WTC11 (cell line): ENCODE data around the gene SCN3A. TPM values are rescaled to one million over a fixed set of nuclear protein-coding genes. Genes with fewer than 3 reads are reported as not detected.

ENCODE experiments used
- ATAC-seq: fragments of 200-7000 bp; cut with Tn5 transposase; 2 replicates; pipeline ENCODE4 v1.10.0; 2021; ENCODE audit warnings: mild to moderate bottlenecking, moderate library complexity
- CTCF ChIA-PET: fragments of 300-600 bp; sonication (Branson Sonifier 250); formaldehyde crosslinking; loops from one replicate; lab custom pipeline; 2021; ENCODE audit warnings: antibody characterized with exemption; lab: Charles Lee
- POLR2A ChIA-PET: fragments of 350-600 bp; sonication (Branson Sonifier 250); formaldehyde crosslinking; loops from one replicate; lab custom pipeline; 2021; ENCODE audit warnings: antibody characterized with exemption; lab: Charles Lee
- DNase-seq: peaks from one replicate; pipeline ENCODE4 v3.0.0; 2021; ENCODE audit warnings: low spot score
- H3K27ac Mint-ChIP-seq: 2 replicates; pipeline ENCODE4 v1.8.0; 2021; ENCODE audit warnings: mixed read lengths
- H3K27me3 Mint-ChIP-seq: 2 replicates; pipeline ENCODE4 v1.8.0; 2021; ENCODE audit warnings: low read depth, mild to moderate bottlenecking, moderate library complexity, mixed read lengths
- H3K36me3 Mint-ChIP-seq: 2 replicates; pipeline ENCODE4 v1.8.0; 2021; ENCODE audit warnings: mixed read lengths
- H3K4me1 Mint-ChIP-seq: 2 replicates; pipeline ENCODE4 v1.8.0; 2022; ENCODE audit warnings: mixed read lengths
- H3K4me3 Mint-ChIP-seq: 2 replicates; pipeline ENCODE4 v1.8.0; 2021; ENCODE audit warnings: mild to moderate bottlenecking, moderate library complexity, mixed read lengths
- H3K9me3 Mint-ChIP-seq: 2 replicates; pipeline ENCODE4 v1.8.0; 2021; ENCODE audit warnings: mixed read lengths
- ATF1 ChIP-seq: sonication (generic); formaldehyde crosslinking; IDR thresholded peaks from 2 replicates; pipeline ENCODE4 v1.8.1; 2023; ENCODE audit warnings: mild to moderate bottlenecking, moderate library complexity, missing genetic modification reagents
- CBFB ChIP-seq: sonication (generic); formaldehyde crosslinking; IDR thresholded peaks from 2 replicates; pipeline ENCODE4 v1.8.1; 2022; ENCODE audit warnings: mild to moderate bottlenecking, low read depth, missing genetic modification reagents
- CREB1 ChIP-seq: sonication (generic); formaldehyde crosslinking; IDR thresholded peaks from 2 replicates; pipeline ENCODE4 v1.8.0; 2023; ENCODE audit warnings: mild to moderate bottlenecking, missing genetic modification reagents
- EMX1 ChIP-seq: fragments of 250-450 bp; sonication (Bioruptor Pico); IDR thresholded peaks from 2 replicates; pipeline ENCODE4 v1.8.0; 2021; ENCODE audit warnings: mild to moderate bottlenecking
- ESRRA ChIP-seq: sonication (generic); formaldehyde crosslinking; IDR thresholded peaks from 2 replicates; pipeline ENCODE4 v1.8.1; 2022; ENCODE audit warnings: mild to moderate bottlenecking, missing genetic modification reagents, borderline replicate concordance
- ETV6 ChIP-seq: sonication (generic); formaldehyde crosslinking; IDR thresholded peaks from 2 replicates; pipeline ENCODE4 v1.8.1; 2022; ENCODE audit warnings: mild to moderate bottlenecking, missing genetic modification reagents
- HMGA2 ChIP-seq: fragments of 250-450 bp; sonication (Bioruptor Pico); IDR thresholded peaks from 2 replicates; pipeline ENCODE4 v1.4.0; 2021; ENCODE audit warnings: mild to moderate bottlenecking, moderate library complexity
- NFATC4 ChIP-seq: fragments of 250-450 bp; sonication (Bioruptor Pico); IDR thresholded peaks from 2 replicates; pipeline ENCODE4 v1.9.0; 2021; ENCODE audit warnings: mild to moderate bottlenecking
- NFE2L1 ChIP-seq: sonication (generic); formaldehyde crosslinking; IDR thresholded peaks from 2 replicates; pipeline ENCODE4 v1.8.1; 2023; ENCODE audit warnings: missing genetic modification reagents
- NFYB ChIP-seq: sonication (generic); formaldehyde crosslinking; conservative IDR thresholded peaks from 2 replicates; pipeline ENCODE4 v1.8.0; 2022; ENCODE audit warnings: low read depth, missing genetic modification reagents
- NR2C2 ChIP-seq: sonication (generic); formaldehyde crosslinking; IDR thresholded peaks from 2 replicates; pipeline ENCODE4 v1.8.0; 2022; ENCODE audit warnings: mild to moderate bottlenecking, missing genetic modification reagents
- NR3C1 ChIP-seq: sonication (generic); formaldehyde crosslinking; conservative IDR thresholded peaks from 2 replicates; pipeline ENCODE4 v1.8.1; 2023; ENCODE audit warnings: low read depth, mild to moderate bottlenecking, missing genetic modification reagents
- OVOL2 ChIP-seq: fragments of 250-450 bp; sonication (Bioruptor Pico); IDR thresholded peaks from 2 replicates; pipeline ENCODE4 v1.9.0; 2021; ENCODE audit warnings: mild to moderate bottlenecking, borderline replicate concordance
- RELA ChIP-seq: sonication (generic); formaldehyde crosslinking; IDR thresholded peaks from 2 replicates; pipeline ENCODE4 v1.8.1; 2022; ENCODE audit warnings: missing genetic modification reagents, mild to moderate bottlenecking, borderline replicate concordance
- ZNF121 ChIP-seq: sonication (generic); formaldehyde crosslinking; IDR thresholded peaks from 2 replicates; pipeline ENCODE4 v1.8.0; 2023; ENCODE audit warnings: missing genetic modification reagents
- ZNF138 ChIP-seq: sonication (generic); formaldehyde crosslinking; conservative IDR thresholded peaks from 2 replicates; pipeline ENCODE4 v1.8.1; 2022; ENCODE audit warnings: mild to moderate bottlenecking, moderate library complexity, missing genetic modification reagents
- ZNF219 ChIP-seq: sonication (generic); formaldehyde crosslinking; IDR thresholded peaks from 2 replicates; pipeline ENCODE4 v1.8.0; 2023; ENCODE audit warnings: missing genetic modification reagents, mild to moderate bottlenecking, borderline replicate concordance
- ZSCAN18 ChIP-seq: fragments of 250-450 bp; sonication (Bioruptor Pico); IDR thresholded peaks from 2 replicates; pipeline ENCODE4 v2.1.2; 2022; ENCODE audit warnings: mild to moderate bottlenecking, moderate library complexity
- total RNA-seq: library from RNA; stranded (reverse); gene quantifications from 3 replicates; pipeline ENCODE4 v1.2.3, GENCODE V29; 2021
- TF ChIP-seq, protein P1 (sequence below): sonication (generic); formaldehyde crosslinking; IDR thresholded peaks from 2 replicates; pipeline ENCODE4 v1.8.0; 2023; ENCODE audit warnings: missing genetic modification reagents, mild to moderate bottlenecking, borderline replicate concordance
- TF ChIP-seq, protein P2 (sequence below): sonication (generic); formaldehyde crosslinking; IDR thresholded peaks from 2 replicates; pipeline ENCODE4 v1.8.0; 2023; ENCODE audit warnings: mild to moderate bottlenecking, missing genetic modification reagents
- TF ChIP-seq, protein P3 (sequence below): sonication (generic); formaldehyde crosslinking; IDR thresholded peaks from 2 replicates; pipeline ENCODE4 v1.8.0; 2022; ENCODE audit warnings: mild to moderate bottlenecking, missing genetic modification reagents
- TF ChIP-seq, protein P4 (sequence below): fragments of 200-600 bp; IDR thresholded peaks from 2 replicates; pipeline ENCODE4 v1.8.0; 2022; ENCODE audit warnings: antibody characterized with exemption
- TF ChIP-seq, protein P5 (sequence below): sonication (generic); formaldehyde crosslinking; IDR thresholded peaks from 2 replicates; pipeline ENCODE4 v1.8.1; 2023; ENCODE audit warnings: mild to moderate bottlenecking, missing genetic modification reagents

Gene SCN3A
- total RNA-seq, 1 experiment from 2014 or later: 0.04 TPM

GRCh38 chr2:165074884-165075283 lies 129.0 kb downstream of the SCN3A start (continued):
- TF ChIP-seq, protein P1, sequence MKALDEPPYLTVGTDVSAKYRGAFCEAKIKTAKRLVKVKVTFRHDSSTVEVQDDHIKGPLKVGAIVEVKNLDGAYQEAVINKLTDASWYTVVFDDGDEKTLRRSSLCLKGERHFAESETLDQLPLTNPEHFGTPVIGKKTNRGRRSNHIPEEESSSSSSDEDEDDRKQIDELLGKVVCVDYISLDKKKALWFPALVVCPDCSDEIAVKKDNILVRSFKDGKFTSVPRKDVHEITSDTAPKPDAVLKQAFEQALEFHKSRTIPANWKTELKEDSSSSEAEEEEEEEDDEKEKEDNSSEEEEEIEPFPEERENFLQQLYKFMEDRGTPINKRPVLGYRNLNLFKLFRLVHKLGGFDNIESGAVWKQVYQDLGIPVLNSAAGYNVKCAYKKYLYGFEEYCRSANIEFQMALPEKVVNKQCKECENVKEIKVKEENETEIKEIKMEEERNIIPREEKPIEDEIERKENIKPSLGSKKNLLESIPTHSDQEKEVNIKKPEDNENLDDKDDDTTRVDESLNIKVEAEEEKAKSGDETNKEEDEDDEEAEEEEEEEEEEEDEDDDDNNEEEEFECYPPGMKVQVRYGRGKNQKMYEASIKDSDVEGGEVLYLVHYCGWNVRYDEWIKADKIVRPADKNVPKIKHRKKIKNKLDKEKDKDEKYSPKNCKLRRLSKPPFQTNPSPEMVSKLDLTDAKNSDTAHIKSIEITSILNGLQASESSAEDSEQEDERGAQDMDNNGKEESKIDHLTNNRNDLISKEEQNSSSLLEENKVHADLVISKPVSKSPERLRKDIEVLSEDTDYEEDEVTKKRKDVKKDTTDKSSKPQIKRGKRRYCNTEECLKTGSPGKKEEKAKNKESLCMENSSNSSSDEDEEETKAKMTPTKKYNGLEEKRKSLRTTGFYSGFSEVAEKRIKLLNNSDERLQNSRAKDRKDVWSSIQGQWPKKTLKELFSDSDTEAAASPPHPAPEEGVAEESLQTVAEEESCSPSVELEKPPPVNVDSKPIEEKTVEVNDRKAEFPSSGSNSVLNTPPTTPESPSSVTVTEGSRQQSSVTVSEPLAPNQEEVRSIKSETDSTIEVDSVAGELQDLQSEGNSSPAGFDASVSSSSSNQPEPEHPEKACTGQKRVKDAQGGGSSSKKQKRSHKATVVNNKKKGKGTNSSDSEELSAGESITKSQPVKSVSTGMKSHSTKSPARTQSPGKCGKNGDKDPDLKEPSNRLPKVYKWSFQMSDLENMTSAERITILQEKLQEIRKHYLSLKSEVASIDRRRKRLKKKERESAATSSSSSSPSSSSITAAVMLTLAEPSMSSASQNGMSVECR (CRISPR knock-in tag): no peak
- no peak for TF ChIP-seq NFATC4
- TF ChIP-seq, protein P2, sequence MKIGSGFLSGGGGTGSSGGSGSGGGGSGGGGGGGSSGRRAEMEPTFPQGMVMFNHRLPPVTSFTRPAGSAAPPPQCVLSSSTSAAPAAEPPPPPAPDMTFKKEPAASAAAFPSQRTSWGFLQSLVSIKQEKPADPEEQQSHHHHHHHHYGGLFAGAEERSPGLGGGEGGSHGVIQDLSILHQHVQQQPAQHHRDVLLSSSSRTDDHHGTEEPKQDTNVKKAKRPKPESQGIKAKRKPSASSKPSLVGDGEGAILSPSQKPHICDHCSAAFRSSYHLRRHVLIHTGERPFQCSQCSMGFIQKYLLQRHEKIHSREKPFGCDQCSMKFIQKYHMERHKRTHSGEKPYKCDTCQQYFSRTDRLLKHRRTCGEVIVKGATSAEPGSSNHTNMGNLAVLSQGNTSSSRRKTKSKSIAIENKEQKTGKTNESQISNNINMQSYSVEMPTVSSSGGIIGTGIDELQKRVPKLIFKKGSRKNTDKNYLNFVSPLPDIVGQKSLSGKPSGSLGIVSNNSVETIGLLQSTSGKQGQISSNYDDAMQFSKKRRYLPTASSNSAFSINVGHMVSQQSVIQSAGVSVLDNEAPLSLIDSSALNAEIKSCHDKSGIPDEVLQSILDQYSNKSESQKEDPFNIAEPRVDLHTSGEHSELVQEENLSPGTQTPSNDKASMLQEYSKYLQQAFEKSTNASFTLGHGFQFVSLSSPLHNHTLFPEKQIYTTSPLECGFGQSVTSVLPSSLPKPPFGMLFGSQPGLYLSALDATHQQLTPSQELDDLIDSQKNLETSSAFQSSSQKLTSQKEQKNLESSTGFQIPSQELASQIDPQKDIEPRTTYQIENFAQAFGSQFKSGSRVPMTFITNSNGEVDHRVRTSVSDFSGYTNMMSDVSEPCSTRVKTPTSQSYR: no peak
- TF ChIP-seq ZNF121 (CRISPR knock-in tag): no peak
- TF ChIP-seq OVOL2 (CRISPR knock-in tag): no peak
- no peak for TF ChIP-seq NFYB (CRISPR knock-in tag)
- TF ChIP-seq ETV6: no peak
- TF ChIP-seq, all 79 proteins: peak for 0

- Mint-ChIP-seq H3K4me1 (peaks cover 24% of the 10 kb centered on the region), H3K4me3 (no peak overlapping the region), H3K27me3 (no peaks in the 10 kb centered on the region), H3K9me3 (peaks cover 22% of the 10 kb centered on the region), H3K36me3 (peaks cover 8% of the 10 kb centered on the region), H3K27ac (no peak overlapping the region)
- TF ChIP-seq ATF1 (CRISPR knock-in tag) (no peak), NR3C1 (no peak), ESRRA (CRISPR knock-in tag) (0 out of 2 replicates have a peak, but pooled peaks have one; percentile 18), CBFB (CRISPR knock-in tag) (no peak), EMX1 (CRISPR knock-in tag) (no peak)
- CTCF ChIA-PET: no interaction called here
- ATAC-seq: no peak
- POLR2A ChIA-PET: no interaction called here
- no peak for DNase-seq
Observed at GRCh38 chr2:165074323-165074722, 129.5 kb downstream of the SCN3A start.

- POLR2A ChIA-PET: interaction anchor here (1.0 to 1.3 kb wide), 2 partner anchors 52 to 53 kb away, joined by 3 read pairs; no protein-coding TSS in a partner anchor
- H3K27me3 Mint-ChIP-seq: no peaks in the 10 kb centered on the region
- peak overlapping the region; percentile 21; the same call in 1 of the 2 replicates for H3K4me3 Mint-ChIP-seq
- ATAC-seq (peak; percentile 75), DNase-seq (peak; percentile 31)
- peaks cover 8% of the 10 kb centered on the region for H3K36me3 Mint-ChIP-seq
- H3K4me1 Mint-ChIP-seq: peaks cover 46% of the 10 kb centered on the region
- peaks cover 12% of the 10 kb centered on the region for H3K9me3 Mint-ChIP-seq
- H3K27ac Mint-ChIP-seq: peak overlapping the region; percentile 87
- CTCF ChIA-PET: interaction anchor here (1.0 to 3.4 kb wide), 3 partner anchors 52 to 134 kb away, joined by 8 to 30 read pairs (median 8); partner anchors contain the start of gene SCN3A
- TF ChIP-seq ZNF138: no peak
- TF ChIP-seq NR2C2: no peak
- no peak for TF ChIP-seq NFE2L1 (CRISPR knock-in tag)
- no peak for TF ChIP-seq ZSCAN18 (CRISPR knock-in tag)
- TF ChIP-seq RELA (CRISPR knock-in tag): no peak
- TF ChIP-seq, protein P3, sequence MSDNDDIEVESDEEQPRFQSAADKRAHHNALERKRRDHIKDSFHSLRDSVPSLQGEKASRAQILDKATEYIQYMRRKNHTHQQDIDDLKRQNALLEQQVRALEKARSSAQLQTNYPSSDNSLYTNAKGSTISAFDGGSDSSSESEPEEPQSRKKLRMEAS (CRISPR knock-in tag): no peak
- TF ChIP-seq ZNF121 (CRISPR knock-in tag): no peak
- TF ChIP-seq, protein P4, sequence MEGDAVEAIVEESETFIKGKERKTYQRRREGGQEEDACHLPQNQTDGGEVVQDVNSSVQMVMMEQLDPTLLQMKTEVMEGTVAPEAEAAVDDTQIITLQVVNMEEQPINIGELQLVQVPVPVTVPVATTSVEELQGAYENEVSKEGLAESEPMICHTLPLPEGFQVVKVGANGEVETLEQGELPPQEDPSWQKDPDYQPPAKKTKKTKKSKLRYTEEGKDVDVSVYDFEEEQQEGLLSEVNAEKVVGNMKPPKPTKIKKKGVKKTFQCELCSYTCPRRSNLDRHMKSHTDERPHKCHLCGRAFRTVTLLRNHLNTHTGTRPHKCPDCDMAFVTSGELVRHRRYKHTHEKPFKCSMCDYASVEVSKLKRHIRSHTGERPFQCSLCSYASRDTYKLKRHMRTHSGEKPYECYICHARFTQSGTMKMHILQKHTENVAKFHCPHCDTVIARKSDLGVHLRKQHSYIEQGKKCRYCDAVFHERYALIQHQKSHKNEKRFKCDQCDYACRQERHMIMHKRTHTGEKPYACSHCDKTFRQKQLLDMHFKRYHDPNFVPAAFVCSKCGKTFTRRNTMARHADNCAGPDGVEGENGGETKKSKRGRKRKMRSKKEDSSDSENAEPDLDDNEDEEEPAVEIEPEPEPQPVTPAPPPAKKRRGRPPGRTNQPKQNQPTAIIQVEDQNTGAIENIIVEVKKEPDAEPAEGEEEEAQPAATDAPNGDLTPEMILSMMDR: no peak
- no peak for TF ChIP-seq ZNF219
- no peak for TF ChIP-seq ATF1 (CRISPR knock-in tag)
- TF ChIP-seq EMX1 (CRISPR knock-in tag): no peak
- TF ChIP-seq, protein P5, sequence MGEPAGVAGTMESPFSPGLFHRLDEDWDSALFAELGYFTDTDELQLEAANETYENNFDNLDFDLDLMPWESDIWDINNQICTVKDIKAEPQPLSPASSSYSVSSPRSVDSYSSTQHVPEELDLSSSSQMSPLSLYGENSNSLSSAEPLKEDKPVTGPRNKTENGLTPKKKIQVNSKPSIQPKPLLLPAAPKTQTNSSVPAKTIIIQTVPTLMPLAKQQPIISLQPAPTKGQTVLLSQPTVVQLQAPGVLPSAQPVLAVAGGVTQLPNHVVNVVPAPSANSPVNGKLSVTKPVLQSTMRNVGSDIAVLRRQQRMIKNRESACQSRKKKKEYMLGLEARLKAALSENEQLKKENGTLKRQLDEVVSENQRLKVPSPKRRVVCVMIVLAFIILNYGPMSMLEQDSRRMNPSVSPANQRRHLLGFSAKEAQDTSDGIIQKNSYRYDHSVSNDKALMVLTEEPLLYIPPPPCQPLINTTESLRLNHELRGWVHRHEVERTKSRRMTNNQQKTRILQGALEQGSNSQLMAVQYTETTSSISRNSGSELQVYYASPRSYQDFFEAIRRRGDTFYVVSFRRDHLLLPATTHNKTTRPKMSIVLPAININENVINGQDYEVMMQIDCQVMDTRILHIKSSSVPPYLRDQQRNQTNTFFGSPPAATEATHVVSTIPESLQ (CRISPR knock-in tag): no peak
- no peak for TF ChIP-seq CREB1 (CRISPR knock-in tag)
- TF ChIP-seq HMGA2 (CRISPR knock-in tag): no peak
Observed at GRCh38 chr2:165070076-165070475, 133.8 kb downstream of the SCN3A start.
